ENCODE measurements around the gene PLA2G2F.

DNA sequence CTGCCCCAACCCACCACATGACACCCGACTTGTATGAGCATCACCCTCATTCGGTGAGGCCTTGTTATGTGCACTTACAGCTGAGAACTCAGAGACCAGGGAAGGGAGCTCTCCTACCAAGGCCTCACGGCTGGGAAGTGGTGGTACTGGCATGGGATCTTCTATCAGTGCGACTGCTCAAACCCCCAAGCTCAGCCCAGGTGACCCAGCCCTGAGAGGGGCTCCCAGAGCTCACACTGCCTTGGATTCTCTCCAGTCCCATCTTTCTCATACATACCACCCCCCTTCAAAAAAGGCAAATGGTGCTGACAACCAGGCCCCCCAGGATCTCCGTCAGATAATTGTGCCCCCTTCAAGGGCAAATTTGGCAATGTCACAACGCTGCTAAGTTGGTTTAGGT, 777 bp upstream of the PLA2G2F start:
- TF ChIP-seq, protein P1, sequence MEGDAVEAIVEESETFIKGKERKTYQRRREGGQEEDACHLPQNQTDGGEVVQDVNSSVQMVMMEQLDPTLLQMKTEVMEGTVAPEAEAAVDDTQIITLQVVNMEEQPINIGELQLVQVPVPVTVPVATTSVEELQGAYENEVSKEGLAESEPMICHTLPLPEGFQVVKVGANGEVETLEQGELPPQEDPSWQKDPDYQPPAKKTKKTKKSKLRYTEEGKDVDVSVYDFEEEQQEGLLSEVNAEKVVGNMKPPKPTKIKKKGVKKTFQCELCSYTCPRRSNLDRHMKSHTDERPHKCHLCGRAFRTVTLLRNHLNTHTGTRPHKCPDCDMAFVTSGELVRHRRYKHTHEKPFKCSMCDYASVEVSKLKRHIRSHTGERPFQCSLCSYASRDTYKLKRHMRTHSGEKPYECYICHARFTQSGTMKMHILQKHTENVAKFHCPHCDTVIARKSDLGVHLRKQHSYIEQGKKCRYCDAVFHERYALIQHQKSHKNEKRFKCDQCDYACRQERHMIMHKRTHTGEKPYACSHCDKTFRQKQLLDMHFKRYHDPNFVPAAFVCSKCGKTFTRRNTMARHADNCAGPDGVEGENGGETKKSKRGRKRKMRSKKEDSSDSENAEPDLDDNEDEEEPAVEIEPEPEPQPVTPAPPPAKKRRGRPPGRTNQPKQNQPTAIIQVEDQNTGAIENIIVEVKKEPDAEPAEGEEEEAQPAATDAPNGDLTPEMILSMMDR (IDR thresholded peaks at IDR 0.05) = no peak
- TF ChIP-seq EP300 (IDR thresholded peaks at IDR 0.05) (no peak), POLR2A (IDR thresholded peaks at IDR 0.05) (no peak)
